Activated gamma-delta T cell treated with anti-CD3 and anti-CD28 coated beads, Interleukin-2, amount 50 U/mL, for 16 hours (primary cell): Measurements from ENCODE around the gene YIF1B.

Experiments
- DNase-seq: peaks from one replicate; pipeline ENCODE4 v3.0.0-alpha.2; 2020; ENCODE audit warnings: low read depth

Gene YIF1B

DNA sequence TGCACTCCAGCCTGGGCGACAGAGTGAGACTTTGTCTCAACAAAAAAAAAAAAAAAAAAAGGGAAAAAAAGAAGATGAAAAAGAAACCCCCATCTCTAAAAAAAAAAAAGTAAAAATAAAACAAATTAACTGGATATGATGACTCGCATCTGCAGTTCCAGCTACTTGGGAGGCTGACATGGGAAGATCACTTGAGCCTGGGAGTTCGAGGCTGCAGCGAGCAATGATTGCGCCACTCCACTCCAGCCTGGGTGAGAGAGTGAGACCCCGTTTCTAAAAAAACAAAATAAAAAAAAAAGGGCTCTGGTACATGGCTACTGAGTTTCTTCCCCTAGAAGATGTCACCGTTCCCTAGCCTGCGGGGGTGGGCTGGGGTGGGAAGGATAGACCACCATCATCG lies 17.5 kb upstream of the YIF1B start:
- no peak for DNase-seq

DNA sequence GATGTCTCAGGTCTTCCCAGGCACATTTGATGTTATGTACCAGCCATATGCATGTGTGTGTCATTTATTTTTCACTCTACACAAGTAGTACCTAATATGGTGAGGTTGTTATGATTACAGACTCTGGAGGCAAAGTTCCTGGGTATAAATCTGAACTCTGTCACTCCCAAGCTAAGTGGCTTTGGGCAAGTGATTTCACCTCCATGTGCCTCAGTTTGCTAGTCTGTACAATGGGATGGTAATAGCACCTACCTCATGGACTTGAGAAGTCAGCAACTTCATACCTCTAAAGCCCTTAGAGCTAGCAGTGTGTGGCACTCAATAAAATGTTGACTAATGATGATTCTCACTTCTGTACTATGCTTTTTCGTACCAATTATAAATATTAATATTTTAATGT lies 16.0 kb upstream of the YIF1B start:
- DNase-seq, result no peak

DNA sequence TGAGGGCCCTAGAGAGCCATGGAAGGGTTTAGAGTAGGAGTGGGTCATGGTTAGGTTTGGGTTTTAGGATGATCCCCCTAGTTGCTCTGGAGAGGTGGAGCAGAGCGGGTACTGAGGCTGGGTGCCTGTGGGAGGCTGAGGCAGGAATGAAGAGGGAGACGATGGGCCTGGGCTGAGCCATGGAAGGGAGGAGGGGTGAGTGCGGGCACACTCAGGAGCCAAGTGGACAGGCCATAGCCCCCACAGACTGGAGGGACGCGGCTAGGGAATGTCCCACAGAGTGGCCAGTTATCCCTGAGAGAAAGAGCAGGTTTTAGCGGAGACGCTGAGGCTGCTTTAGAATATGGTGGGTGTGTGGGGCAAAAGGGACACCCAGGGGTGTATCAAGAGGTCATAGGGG lies 13.9 kb upstream of the YIF1B start:
- no peak for DNase-seq

DNA sequence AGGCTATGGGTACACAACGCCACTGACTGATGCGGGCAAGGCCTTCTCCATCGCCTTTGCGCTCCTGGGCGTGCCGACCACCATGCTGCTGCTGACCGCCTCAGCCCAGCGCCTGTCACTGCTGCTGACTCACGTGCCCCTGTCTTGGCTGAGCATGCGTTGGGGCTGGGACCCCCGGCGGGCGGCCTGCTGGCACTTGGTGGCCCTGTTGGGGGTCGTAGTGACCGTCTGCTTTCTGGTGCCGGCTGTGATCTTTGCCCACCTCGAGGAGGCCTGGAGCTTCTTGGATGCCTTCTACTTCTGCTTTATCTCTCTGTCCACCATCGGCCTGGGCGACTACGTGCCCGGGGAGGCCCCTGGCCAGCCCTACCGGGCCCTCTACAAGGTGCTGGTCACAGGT lies 10.8 kb upstream of the YIF1B start:
- no peak for DNase-seq

DNA sequence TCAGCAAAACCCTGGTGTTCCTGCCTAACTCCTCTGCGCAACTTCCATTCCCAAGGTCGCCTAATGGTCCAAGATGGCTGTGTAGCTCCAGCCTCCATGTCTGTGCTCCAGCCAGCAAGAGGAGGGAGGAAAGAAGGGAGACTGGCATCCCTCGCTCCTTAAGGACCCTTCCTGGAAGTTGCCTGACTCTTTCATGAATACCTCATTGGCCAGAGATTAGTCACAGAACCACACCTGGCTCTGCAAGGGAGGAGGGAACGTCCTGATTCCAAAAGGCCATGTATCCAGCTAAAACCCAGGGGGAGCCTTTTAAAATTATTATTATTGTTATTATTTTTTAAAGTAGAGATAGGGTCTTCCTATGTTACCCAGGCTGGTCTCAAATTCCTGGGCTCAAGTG lies 8.7 kb upstream of the YIF1B start:
- no peak for DNase-seq

DNA sequence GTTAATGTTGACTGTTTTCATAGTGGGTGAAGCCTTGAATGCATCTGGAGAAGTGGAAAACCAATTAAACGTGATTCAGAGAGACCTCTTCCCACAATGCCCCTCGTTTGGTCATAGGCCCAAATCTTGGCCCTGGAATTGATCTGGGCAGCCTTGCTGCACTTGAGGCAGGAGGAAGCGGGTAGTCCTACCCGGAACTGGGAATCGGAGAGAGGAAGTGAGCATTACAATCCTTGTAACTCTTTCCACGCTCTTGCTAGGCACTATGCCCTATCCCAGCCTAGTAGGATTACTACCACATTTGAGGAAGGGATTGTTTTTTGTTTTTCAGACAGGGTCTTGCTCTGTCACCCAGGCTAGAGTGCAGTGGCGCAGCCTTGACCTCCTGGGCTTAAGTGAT lies 7.5 kb upstream of the YIF1B start:
- DNase-seq, result no peak

DNA sequence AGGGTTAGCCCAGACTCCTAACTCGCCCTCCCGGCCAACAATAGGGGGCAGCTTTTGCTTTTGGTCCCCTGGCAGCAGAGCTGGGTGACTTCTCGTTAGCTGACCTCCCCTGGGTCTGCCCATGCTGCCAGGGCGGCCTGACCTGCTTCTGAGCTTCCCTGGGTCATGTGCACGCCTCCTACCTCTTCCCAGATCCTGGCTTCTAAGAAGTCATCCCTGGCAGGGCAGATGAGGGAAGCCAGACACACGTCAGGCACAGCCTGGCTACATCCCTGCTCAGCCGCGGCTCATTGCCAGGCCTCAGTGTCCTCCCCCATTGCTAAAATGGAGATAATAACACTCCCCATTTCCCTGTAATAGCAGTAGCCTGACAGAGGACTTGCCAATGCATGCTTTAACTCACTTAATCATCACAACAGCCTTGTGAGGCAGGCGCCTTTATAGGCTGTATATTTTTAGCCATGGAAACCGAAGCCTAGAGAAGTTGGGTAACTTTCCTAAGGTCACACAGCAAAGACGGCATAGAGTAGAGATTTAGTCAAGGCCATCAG lies 6.0 kb upstream of the YIF1B start:
- no peak for DNase-seq

DNA sequence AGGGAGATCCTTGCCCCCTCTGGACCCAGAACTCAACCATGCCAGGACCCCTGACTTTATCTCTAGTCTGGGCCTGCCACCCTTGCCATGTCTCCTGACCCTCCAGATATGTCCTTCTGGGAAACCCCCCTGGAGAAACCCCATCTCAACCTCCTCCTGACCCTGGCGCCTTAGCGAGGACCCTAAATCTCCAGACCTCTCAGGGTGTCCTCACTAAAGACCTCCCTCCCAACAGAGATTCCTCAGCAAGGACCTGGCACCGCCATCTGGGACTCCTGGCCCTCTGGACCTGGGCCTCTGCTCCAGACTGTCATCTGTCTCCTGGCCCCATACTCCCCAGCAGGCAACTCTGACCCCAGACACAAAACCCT lies 5.2 kb upstream of the YIF1B start:
- DNase-seq, result no peak

DNA sequence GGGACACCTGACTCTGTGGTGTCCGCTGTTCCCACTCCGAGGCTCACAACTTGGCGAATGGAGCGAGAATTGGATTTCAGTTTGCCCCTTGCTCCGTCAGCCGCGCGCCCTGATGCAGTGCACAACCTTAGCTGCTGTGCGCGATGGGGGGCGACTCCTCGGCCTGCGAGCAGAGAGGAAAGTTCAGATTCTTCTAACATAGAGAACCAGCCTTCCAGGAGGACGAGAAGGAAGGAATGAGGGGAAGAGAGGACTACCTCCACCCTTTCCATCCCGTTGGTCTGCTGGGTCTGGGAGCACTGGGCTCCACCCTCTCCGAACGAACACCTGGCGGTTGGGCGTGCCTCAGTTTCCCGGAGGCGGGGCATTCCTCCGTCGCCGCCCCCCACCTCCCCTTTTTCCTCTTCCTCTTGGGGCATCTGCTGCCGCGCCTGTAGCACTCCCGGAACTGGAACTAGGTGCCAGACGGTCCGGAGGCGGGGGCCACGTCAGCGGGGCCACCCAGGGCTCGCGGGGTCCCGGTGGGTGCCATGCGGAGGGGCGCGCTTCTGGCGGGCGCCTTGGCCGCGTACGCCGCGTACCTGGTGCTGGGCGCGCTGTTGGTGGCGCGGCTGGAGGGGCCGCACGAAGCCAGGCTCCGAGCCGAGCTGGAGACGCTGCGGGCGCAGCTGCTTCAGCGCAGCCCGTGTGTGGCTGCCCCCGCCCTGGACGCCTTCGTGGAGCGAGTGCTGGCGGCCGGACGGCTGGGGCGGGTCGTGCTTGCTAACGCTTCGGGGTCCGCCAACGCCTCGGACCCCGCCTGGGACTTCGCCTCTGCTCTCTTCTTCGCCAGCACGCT lies 3.9 kb upstream of the YIF1B start, which contains the start of gene KCNK6:
TSS of gene KCNK6 (plus strand) at position 425 of the 838 bp plus-strand sequence. CDS start at position 531, 106 bp downstream.
- DNase-seq, result peak; percentile 27

DNA sequence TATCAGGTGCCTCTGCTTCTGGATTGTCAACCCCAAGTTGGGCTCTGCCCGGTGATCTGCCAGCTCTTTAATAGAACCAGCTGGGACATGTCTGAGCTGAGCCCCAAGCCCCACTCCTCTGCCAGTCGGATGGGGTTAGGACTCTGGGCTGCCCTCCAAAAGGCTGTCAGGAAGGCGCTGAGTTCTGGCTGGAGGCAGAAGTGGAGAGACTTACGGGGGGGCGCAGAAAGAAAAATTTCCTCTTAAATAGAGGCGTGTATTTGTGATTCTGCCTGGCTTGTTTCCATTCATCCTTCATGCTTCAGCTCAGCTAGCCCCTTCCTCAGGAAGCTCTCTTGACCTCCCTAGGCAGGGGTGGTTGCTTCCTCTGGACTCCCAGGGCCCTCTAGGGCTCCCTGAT lies 2.9 kb upstream of the YIF1B start:
- no peak for DNase-seq

DNA sequence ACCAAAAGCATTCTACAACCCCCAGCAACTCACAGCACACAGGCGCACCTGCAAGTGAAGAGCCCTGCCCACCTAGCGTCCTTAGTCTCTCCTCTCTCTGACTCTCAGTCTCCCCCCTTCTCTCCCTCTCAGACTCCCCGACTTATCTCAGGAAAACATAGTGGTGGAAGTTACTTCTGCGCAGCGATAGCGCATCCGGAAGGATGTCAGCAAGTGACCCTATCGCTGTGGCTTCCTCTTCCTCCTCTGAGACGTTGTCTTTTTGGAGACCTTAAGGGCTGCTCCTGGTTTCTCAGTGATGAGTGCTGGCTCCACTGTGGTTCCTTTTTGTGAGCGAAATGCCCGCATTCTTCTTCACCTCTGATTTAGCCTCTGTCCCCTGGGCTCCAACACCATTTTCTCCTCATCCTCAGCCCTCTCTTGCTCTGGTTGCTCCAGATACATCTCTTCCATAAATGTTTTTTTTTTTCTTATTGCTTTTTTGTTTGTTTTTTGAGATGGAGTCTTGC lies 1.4 kb upstream of the YIF1B start:
- no peak for DNase-seq

DNA sequence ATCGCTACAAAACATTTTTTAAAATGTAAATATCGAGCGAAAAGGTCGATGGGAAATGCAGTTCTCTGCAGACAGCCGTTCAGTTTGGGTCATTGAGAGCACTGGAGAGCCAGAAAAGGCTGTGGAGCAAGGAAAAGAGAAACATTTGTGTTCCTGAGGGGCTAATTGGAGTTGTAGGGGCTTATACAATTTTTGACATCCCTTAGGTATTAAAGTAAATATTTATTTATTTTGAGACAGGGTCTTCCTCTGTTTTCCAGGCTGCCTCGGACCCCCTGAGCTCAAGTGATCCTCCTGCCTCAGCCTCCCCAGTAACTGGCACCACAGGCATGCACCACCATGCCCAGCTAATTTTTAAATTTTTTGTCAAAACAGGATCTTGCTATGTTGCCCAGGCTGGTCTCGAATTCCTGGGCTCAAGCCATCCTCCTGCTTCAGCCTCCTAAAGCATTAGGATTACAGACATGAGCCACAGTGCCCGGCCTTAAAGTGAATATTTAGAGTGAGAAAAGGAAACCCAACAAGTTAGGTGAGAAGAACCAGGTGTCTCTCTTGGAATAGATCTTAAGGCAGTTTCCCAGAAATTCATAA lies 825 bp upstream of the YIF1B start:
- DNase-seq, result no peak

DNA sequence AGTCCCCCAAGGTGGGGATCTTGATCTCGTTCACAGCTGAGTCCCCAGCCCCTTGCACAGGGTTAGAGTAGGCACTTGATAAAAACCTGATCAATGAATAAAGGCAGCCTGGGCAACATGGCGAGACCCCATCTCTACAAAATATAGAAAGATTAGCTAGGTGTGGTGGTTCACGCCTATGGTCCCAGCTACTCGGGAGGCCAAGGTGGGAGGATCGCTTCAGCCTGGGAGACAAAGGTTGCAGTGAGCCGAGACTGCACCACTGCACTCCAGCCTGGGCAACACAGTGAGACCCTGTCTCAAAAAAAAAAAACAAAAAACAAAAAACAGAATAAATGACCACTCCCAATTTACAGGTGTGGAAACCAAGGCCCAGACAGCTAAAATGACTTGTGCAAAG lies 4.8 kb downstream of the YIF1B start:
- no peak for DNase-seq

DNA sequence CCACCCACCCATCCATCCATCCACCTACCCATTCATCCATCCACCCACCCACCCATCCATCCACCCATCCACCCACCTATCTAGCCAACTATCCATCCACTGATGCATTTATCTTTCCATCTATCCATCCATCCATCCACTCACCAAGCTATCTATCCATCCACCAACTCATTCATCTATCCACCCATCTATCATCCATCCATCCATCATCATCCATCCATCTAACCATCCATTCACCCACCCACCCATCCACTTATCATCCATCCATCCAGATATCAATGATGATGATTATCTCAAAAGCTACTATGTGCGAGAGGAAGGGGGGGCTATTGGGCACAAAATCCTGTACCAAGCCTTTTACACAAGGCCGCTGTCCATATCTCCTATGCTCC lies 5.5 kb downstream of the YIF1B start:
- DNase-seq, result no peak

DNA sequence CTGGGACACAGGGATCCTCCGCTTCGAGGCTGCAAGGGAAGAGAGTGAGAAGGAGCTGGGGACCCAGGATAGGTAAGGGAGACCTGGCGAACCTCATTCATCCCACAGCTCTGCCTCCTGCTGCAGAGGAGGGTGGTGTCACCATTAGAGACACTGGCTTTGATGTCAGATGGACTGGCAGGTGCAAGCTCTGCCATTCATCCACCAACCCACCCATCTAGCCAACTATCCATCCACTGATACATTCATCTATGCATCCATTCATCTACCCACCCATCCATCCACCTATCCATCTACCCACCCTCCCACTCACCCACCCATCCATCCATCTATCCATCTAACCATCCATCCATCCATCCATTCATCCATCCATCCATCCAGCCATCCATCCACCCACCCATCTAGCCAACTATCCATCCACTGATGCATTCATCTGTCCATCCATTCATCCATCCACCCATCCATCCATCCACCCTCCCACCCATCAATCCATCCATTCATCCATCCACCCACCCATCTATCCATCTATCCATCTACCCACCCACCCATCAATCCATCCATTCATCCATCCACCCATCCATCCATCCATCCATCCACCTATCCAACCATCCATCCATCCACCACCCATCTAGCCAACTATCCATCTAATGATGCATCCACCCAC lies 6.0 kb downstream of the YIF1B start:
- no peak for DNase-seq

DNA sequence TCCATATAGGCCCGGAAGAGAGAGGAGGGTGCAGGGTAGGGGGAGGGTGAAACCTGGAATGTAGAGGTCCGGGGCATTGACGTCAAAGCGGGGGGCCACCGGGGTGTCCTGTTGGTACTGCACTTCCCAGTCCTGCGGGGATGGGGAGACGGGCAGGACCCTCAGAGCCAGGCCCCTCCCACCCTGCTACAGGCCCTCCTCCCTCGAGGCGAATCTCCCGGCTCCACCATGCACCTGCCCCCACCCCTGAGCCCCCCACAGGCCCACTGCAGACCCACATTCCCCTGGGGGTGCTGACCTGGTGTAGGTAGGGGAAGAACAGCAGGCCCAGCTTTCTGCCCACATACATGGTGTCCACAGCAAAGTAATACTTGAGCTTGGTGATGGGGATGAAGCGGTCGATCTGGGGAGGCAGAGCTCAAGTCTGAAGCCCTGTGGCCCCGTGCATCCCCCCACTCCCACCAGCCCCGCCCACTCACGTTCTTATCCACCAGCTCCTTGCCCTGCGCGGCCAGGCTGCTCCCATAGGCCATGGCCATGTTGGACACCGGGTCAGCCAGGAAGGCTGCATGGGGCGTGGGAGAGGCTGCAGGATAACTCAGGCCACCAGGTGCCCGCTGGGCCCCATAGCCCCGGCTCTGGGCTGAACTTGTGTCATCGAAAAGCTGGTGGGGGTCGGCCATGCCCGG lies 6.7 kb downstream of the YIF1B start:
- DNase-seq, result no peak

DNA sequence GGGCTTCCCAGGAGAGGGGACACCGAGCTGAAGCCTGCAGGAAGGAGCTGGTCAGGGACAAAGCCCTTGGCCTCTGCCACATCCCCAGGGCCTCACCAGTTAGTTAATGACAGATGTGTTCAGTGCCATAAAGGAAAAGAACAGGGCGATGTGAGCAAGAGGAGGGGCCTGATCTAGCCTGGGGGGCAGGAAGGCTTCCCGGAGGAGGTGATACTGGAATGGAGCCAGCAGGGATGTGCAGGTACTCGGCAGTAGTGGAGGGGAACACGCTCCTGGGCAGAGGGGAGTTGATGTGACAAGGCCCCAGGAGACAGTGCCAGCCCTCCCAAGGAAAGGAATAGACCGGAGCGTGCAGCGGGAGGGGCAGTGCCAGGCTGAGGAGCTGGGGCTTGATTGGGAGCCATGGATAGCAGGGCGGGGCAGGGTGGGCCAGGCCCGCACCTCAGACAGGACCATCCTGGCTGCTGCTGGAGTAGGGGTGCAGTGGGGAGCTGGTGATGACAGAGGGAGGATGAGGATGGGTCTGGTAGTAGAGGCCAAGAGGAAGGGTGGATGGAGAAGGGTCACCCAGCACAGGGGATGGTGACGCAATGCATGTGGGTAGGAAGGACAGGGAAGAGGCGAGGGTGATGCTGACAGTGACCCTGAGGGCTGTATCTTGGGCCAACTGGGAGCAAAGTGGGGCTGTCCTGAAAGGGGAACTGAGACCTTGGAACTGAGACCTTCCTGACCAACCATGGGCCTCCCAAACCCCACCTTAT lies 7.6 kb downstream of the YIF1B start:
- DNase-seq, result no peak

DNA sequence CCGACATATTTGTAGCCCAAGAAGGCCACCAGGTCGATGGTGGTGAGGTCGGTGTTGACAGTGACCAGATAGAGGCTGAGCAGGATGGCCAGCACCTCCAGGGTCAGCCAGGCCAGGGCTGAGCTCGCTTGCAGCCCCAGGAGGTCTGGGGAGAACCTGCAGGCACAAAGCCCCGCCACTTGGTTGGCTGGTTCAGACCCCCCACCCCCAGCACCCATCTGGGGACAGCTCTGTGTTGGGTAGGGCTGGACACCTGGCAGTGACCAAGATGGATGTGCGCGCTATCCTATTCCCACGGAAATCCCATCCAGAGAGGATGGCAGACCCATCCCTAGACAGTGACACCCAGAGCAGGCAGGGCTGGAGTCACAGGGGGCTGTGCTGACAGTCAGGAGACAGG lies 8.2 kb downstream of the YIF1B start:
- DNase-seq, result no peak

DNA sequence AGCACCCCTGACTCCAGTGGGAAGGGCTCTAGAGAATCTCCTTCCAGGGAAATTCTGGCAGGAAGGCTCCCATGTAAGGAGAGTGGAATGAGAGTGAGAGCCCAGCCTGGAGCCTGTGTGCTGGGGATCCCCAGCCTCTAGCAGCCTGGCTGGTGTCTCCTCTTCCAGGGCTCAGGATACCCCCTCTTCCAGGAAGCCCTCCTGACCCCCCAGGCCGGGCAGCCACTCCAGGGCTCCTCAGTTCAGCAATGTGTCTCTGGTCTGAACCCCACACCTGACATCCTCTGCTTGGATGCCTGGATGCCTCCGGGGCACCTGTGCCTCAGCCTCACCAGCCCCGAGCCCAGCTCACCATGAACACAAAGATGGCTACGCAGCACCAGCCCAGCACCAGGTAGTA lies 8.7 kb downstream of the YIF1B start:
- DNase-seq, result no peak

DNA sequence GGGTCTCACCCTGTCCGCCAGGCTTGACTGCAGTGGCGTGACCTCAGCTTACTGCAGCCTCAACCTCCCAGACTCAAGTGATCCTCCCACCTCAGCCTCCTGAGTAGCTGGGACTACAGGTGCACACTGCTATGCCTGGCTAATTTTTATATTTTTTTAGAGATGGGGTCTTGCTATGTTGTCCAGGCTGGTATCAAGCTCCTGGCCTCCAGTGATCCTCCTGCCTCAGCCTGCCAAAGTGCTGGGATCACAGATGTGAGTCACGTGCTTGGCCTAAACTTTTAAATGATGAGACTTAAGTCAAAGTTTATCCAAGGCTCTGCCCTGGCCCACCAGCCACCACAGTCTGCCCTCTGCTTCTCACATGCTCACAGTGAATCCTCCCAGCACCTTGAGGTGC lies 9.5 kb downstream of the YIF1B start:
- DNase-seq, result no peak

DNA sequence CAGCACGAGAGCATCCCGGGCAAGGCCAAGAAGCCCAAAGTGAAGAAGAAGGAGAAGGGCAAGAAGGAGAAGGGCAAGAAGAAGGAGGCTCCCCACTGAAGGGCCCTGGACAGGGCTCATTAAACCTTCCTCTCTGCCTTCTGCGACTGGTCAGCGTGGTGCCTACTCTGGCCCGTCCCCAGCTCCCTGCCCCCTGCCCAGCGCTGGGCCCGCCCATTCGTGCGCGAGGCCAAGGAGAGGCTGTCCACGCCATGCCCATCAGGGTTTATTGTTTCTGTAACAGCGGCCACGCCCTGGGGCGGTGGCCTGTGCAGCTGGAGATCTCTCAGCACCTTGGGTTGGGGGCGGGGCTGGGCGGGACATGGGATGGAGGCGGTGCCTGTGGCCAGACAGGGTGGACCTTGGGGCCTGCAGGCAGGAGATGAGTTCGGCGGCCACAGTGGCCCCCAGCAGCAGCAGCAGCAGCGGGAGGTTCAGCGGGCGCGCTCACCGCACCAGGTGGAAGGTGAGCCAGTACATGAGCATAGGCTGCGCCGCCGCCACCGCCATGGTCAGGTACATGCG lies 10.8 kb downstream of the YIF1B start:
- no peak for DNase-seq
